WTC11 (cell line): ENCODE results near the gene SMARCA5. TPM values are rescaled to one million over a fixed set of nuclear protein-coding genes. Genes with fewer than 3 reads are reported as not detected.

Experiments used
- ATAC-seq: fragments of 200-7000 bp; cut with Tn5 transposase; 2 replicates; pipeline ENCODE4 v1.10.0; 2021; ENCODE audit warnings: mild to moderate bottlenecking, moderate library complexity
- CTCF ChIA-PET: fragments of 300-600 bp; sonication (Branson Sonifier 250); formaldehyde crosslinking; loops from one replicate; lab custom pipeline; 2021; ENCODE audit warnings: antibody characterized with exemption; lab: Charles Lee
- POLR2A ChIA-PET: fragments of 350-600 bp; sonication (Branson Sonifier 250); formaldehyde crosslinking; loops from one replicate; lab custom pipeline; 2021; ENCODE audit warnings: antibody characterized with exemption; lab: Charles Lee
- DNase-seq: peaks from one replicate; pipeline ENCODE4 v3.0.0; 2021; ENCODE audit warnings: low spot score
- H3K27ac Mint-ChIP-seq: 2 replicates; pipeline ENCODE4 v1.8.0; 2021; ENCODE audit warnings: mixed read lengths
- H3K27me3 Mint-ChIP-seq: 2 replicates; pipeline ENCODE4 v1.8.0; 2021; ENCODE audit warnings: low read depth, mild to moderate bottlenecking, moderate library complexity, mixed read lengths
- H3K36me3 Mint-ChIP-seq: 2 replicates; pipeline ENCODE4 v1.8.0; 2021; ENCODE audit warnings: mixed read lengths
- H3K4me1 Mint-ChIP-seq: 2 replicates; pipeline ENCODE4 v1.8.0; 2022; ENCODE audit warnings: mixed read lengths
- H3K4me3 Mint-ChIP-seq: 2 replicates; pipeline ENCODE4 v1.8.0; 2021; ENCODE audit warnings: mild to moderate bottlenecking, moderate library complexity, mixed read lengths
- H3K9me3 Mint-ChIP-seq: 2 replicates; pipeline ENCODE4 v1.8.0; 2021; ENCODE audit warnings: mixed read lengths
- ATF1 ChIP-seq: sonication (generic); formaldehyde crosslinking; IDR thresholded peaks from 2 replicates; pipeline ENCODE4 v1.8.1; 2023; ENCODE audit warnings: mild to moderate bottlenecking, moderate library complexity, missing genetic modification reagents
- ATF3 ChIP-seq: sonication (generic); formaldehyde crosslinking; conservative IDR thresholded peaks from 2 replicates; pipeline ENCODE4 v1.8.1; 2022; ENCODE audit warnings: mild to moderate bottlenecking, missing genetic modification reagents
- CREB1 ChIP-seq: sonication (generic); formaldehyde crosslinking; IDR thresholded peaks from 2 replicates; pipeline ENCODE4 v1.8.0; 2023; ENCODE audit warnings: mild to moderate bottlenecking, missing genetic modification reagents
- E2F4 ChIP-seq: sonication (generic); formaldehyde crosslinking; IDR thresholded peaks from 2 replicates; pipeline ENCODE4 v1.8.1; 2022; ENCODE audit warnings: low read depth, mild to moderate bottlenecking, moderate library complexity, missing genetic modification reagents, borderline replicate concordance
- FOXP4 ChIP-seq: sonication (generic); formaldehyde crosslinking; IDR thresholded peaks from 2 replicates; pipeline ENCODE4 v1.8.0; 2022; ENCODE audit warnings: mild to moderate bottlenecking, missing genetic modification reagents
- GRHL2 ChIP-seq: fragments of 250-450 bp; sonication (Bioruptor Pico); IDR thresholded peaks from 2 replicates; pipeline ENCODE4 v1.8.0; 2022; ENCODE audit warnings: mild to moderate bottlenecking, moderate library complexity; ENCODE audit not compliant: insufficient replicate concordance, severe bottlenecking
- IRF2 ChIP-seq: sonication (generic); formaldehyde crosslinking; IDR thresholded peaks from 2 replicates; pipeline ENCODE4 v1.8.0; 2022; ENCODE audit warnings: low read depth, missing genetic modification reagents, borderline replicate concordance
- MLX ChIP-seq: sonication (generic); formaldehyde crosslinking; IDR thresholded peaks from 2 replicates; pipeline ENCODE4 v1.8.1; 2023; ENCODE audit warnings: mild to moderate bottlenecking, missing genetic modification reagents, moderate library complexity
- MXD4 ChIP-seq: fragments of 250-450 bp; sonication (Bioruptor Pico); IDR thresholded peaks from 2 replicates; pipeline ENCODE4 v1.8.0; 2021; ENCODE audit warnings: mild to moderate bottlenecking, moderate library complexity, borderline replicate concordance
- PRDM15 ChIP-seq: sonication (generic); formaldehyde crosslinking; IDR thresholded peaks from 2 replicates; pipeline ENCODE4 v1.8.0; 2022; ENCODE audit warnings: missing genetic modification reagents
- SMAD3 ChIP-seq: sonication (generic); formaldehyde crosslinking; IDR thresholded peaks from 2 replicates; pipeline ENCODE4 v1.8.0; 2022; ENCODE audit warnings: missing genetic modification reagents, mild to moderate bottlenecking, borderline replicate concordance
- SOX15 ChIP-seq: fragments of 250-450 bp; sonication (Bioruptor Pico); IDR thresholded peaks from 2 replicates; pipeline ENCODE4 v1.9.0; 2021; ENCODE audit warnings: mild to moderate bottlenecking
- USF2 ChIP-seq: sonication (generic); formaldehyde crosslinking; IDR thresholded peaks from 2 replicates; pipeline ENCODE4 v1.8.1; 2023; ENCODE audit warnings: mild to moderate bottlenecking, missing genetic modification reagents, moderate library complexity
- ZBTB21 ChIP-seq: sonication (generic); formaldehyde crosslinking; IDR thresholded peaks from 2 replicates; pipeline ENCODE4 v1.8.1; 2023; ENCODE audit warnings: mild to moderate bottlenecking, missing genetic modification reagents, borderline replicate concordance
- ZNF281 ChIP-seq: sonication (generic); formaldehyde crosslinking; IDR thresholded peaks from 2 replicates; pipeline ENCODE4 v1.8.0; 2023; ENCODE audit warnings: mild to moderate bottlenecking, missing genetic modification reagents
- ZNF317 ChIP-seq: sonication (generic); formaldehyde crosslinking; IDR thresholded peaks from 2 replicates; pipeline ENCODE4 v1.8.1; 2023; ENCODE audit warnings: low read depth, mild to moderate bottlenecking, moderate library complexity, missing genetic modification reagents, borderline replicate concordance
- ZNF396 ChIP-seq: fragments of 250-450 bp; sonication (Bioruptor Pico); IDR thresholded peaks from 2 replicates; pipeline ENCODE4 v1.8.0; 2021; ENCODE audit warnings: mild to moderate bottlenecking, moderate library complexity, borderline replicate concordance
- ZNF423 ChIP-seq: fragments of 250-450 bp; sonication (Bioruptor Pico); IDR thresholded peaks from 2 replicates; pipeline ENCODE4 v2.1.2; 2022; ENCODE audit warnings: mild to moderate bottlenecking, moderate library complexity
- total RNA-seq: library from RNA; stranded (reverse); gene quantifications from 3 replicates; pipeline ENCODE4 v1.2.3, GENCODE V29; 2021

SMARCA5 gene
- total RNA-seq, 1 experiment from 2014 or later: 98.8 TPM

GRCh38 chr4:143498021-143498420 is 15.5 kb upstream of the SMARCA5 start:
- Mint-ChIP-seq H3K9me3 (no peaks in the 10 kb centered on the region), H3K36me3 (no peaks in the 10 kb centered on the region), H3K27me3 (no peaks in the 10 kb centered on the region), H3K4me1 (no peaks in the 10 kb centered on the region), H3K27ac (no peak overlapping the region), H3K4me3 (no peak overlapping the region)
- ChIA-PET POLR2A (interaction anchor here (0.6 kb wide), 1 partner anchor 114 kb away, joined by 3 read pairs; no protein-coding TSS in a partner anchor), CTCF (no interaction called here)
- ATAC-seq (no peak), DNase-seq (no peak)
- TF ChIP-seq SMAD3 (no peak), CREB1 (CRISPR knock-in tag) (no peak), ATF1 (CRISPR knock-in tag) (no peak), MLX (CRISPR knock-in tag) (no peak), USF2 (no peak), ZNF396 (CRISPR knock-in tag) (no peak), E2F4 (CRISPR knock-in tag) (no peak), GRHL2 (no peak), FOXP4 (CRISPR knock-in tag) (no peak), ZBTB21 (CRISPR knock-in tag) (no peak), ATF3 (CRISPR knock-in tag) (no peak), SOX15 (CRISPR knock-in tag) (no peak), ZNF423 (CRISPR knock-in tag) (no peak), ZNF281 (CRISPR knock-in tag) (no peak)

GRCh38 chr4:143502231-143502630 is 11.3 kb upstream of the SMARCA5 start:
- Mint-ChIP-seq H3K36me3 (no peaks in the 10 kb centered on the region), H3K27ac (no peak overlapping the region), H3K9me3 (no peaks in the 10 kb centered on the region), H3K4me1 (no peaks in the 10 kb centered on the region), H3K27me3 (no peaks in the 10 kb centered on the region), H3K4me3 (no peak overlapping the region)
- CTCF ChIA-PET: no interaction called here
- no peak for ATAC-seq
- POLR2A ChIA-PET: interaction anchor here (1.9 kb wide), 1 partner anchor 11 kb away, joined by 6 read pairs; the partner anchor contains the start of gene SMARCA5
- DNase-seq: no peak
- TF ChIP-seq MXD4 (CRISPR knock-in tag): no peak
- no peak for TF ChIP-seq PRDM15 (CRISPR knock-in tag)
- TF ChIP-seq IRF2 (CRISPR knock-in tag): no peak
- TF ChIP-seq ZNF317: no peak
